HepG2 (cell line): Measurements from ENCODE around the gene OXLD1. TPM values are rescaled to one million over a fixed set of nuclear protein-coding genes. Genes with fewer than 3 reads are reported as not detected.

ENCODE experiments used
- CEBPZ ChIP-seq: IDR thresholded peaks from 2 replicates; pipeline ENCODE4 v1.6.1; 2012; ENCODE audit warnings: low read length, improper control_type of control experiment
- DRAP1 ChIP-seq: IDR thresholded peaks from 2 replicates; pipeline ENCODE4 v1.6.1; 2016; ENCODE audit warnings: missing genetic modification reagents, missing compliant biosample characterization
- ELF1 ChIP-seq: sonication (generic); formaldehyde crosslinking; IDR thresholded peaks from 2 replicates; pipeline ENCODE4 v1.4.0; 2020; ENCODE audit warnings: missing genetic modification reagents
- HNRNPK ChIP-seq: fragments of 200-400 bp; formaldehyde crosslinking; IDR thresholded peaks from 2 replicates; pipeline ENCODE4 v1.6.1; 2018; ENCODE audit warnings: low read length, low read depth, moderate library complexity, mild to moderate bottlenecking; ENCODE audit not compliant: poor library complexity, severe bottlenecking
- IRF2 ChIP-seq: IDR thresholded peaks from 2 replicates; pipeline ENCODE4 v1.6.1; 2018; ENCODE audit warnings: missing genetic modification reagents, missing compliant biosample characterization
- ISL2 ChIP-seq: sonication (generic); formaldehyde crosslinking; IDR thresholded peaks from 2 replicates; pipeline ENCODE4 v1.5.0; 2020; ENCODE audit warnings: missing genetic modification reagents
- PAF1 ChIP-seq: IDR thresholded peaks from 2 replicates; pipeline ENCODE4 v1.6.1; 2016; ENCODE audit warnings: missing genetic modification reagents, missing compliant biosample characterization
- SRSF9 ChIP-seq: fragments of 200-400 bp; formaldehyde crosslinking; IDR thresholded peaks from 2 replicates; pipeline ENCODE4 v1.6.1; 2018; ENCODE audit warnings: borderline replicate concordance, mild to moderate bottlenecking, low read depth, low read length; ENCODE audit not compliant: insufficient read depth, poor library complexity, severe bottlenecking
- TEAD3 ChIP-seq: optimal IDR thresholded peaks from 2 replicates; pipeline ENCODE3; 2016; ENCODE audit warnings: borderline replicate concordance
- ZBTB4 ChIP-seq: sonication (generic); formaldehyde crosslinking; IDR thresholded peaks from 2 replicates; pipeline ENCODE4 v1.4.0; 2020; ENCODE audit warnings: missing genetic modification reagents, mild to moderate bottlenecking, borderline replicate concordance
- ZNF441 ChIP-seq: sonication (generic); formaldehyde crosslinking; IDR thresholded peaks from 2 replicates; pipeline ENCODE4 v1.7.0; 2021; ENCODE audit warnings: missing genetic modification reagents, borderline replicate concordance
- ZNF609 ChIP-seq: sonication (generic); formaldehyde crosslinking; IDR thresholded peaks from 2 replicates; pipeline ENCODE4 v1.4.0; 2020; ENCODE audit warnings: mild to moderate bottlenecking, missing genetic modification reagents, borderline replicate concordance
- ZNF644 ChIP-seq: IDR thresholded peaks from 2 replicates; pipeline ENCODE4 v1.6.1; 2016; ENCODE audit warnings: low read depth
- ZNF691 ChIP-seq: sonication (generic); formaldehyde crosslinking; IDR thresholded peaks from 2 replicates; pipeline ENCODE4 v1.4.0; 2020; ENCODE audit warnings: missing genetic modification reagents, low read depth, mild to moderate bottlenecking, borderline replicate concordance
- ZNF780A ChIP-seq: sonication (generic); formaldehyde crosslinking; IDR thresholded peaks from 2 replicates; pipeline ENCODE4 v1.8.0; 2022; ENCODE audit warnings: mild to moderate bottlenecking, missing genetic modification reagents, moderate library complexity
- polyA plus RNA-seq, 8 experiments: library from polyadenylated mRNA; depleted of rRNA in 3 of 8; stranded (reverse) in 7 of 8; unstranded in 1 of 8; fragments of >200 nt; fragmentation: Illumina TruSeq in 4 of 8; extraction: Trizol in 4 of 8; gene quantifications; 2 replicates each; pipeline versions ENCODE4 v1.2.1 to v1.2.3, GENCODE V29; 2011 to 2016; ENCODE audit warnings: low read depth in 4 of 8, missing spikeins in 1 of 8, mixed read lengths in 1 of 8; ENCODE audit not compliant: insufficient read depth in 1 of 8
- total RNA-seq, 5 experiments: library from RNA; depleted of rRNA; stranded (reverse); fragments of >200 nt; fragmentation: Illumina TruSeq; extraction: Trizol; gene quantifications; 2 replicates each; pipeline ENCODE4 v1.2.3, GENCODE V29; 2016; ENCODE audit warnings: low read depth in 1 of 5

Gene OXLD1
- total and polyA plus RNA-seq, 2 of the 13 experiments (the other 11 are each of a cell fraction or from before 2014, with no cell fraction given) = 27.1 to 37.5 TPM

GRCh38 chr17:81655378-81656117, 10.9 kb downstream of the OXLD1 start (continued):
- TF ChIP-seq SRSF9 (no peak), ZNF609 (0 out of 2 replicates have a peak, but pooled peaks have one; percentile 32), CEBPZ (no peak), IRF2 (CRISPR knock-in tag) (0 out of 2 replicates have a peak, but pooled peaks have one; percentile 18), ZNF780A (CRISPR knock-in tag) (no peak), DRAP1 (0 out of 2 replicates have a peak, but pooled peaks have one; percentile 29), ELF1 (CRISPR knock-in tag) (0 out of 2 replicates have a peak, but pooled peaks have one; percentile 10), ZNF644 (CRISPR knock-in tag) (no peak), ISL2 (CRISPR knock-in tag) (no peak), TEAD3 (CRISPR knock-in tag) (peak; percentile 59), ZNF441 (CRISPR knock-in tag) (peak; percentile 47; the same call in 1 of the 2 replicates), ZBTB4 (CRISPR knock-in tag) (no peak), PAF1 (no peak), HNRNPK (no peak), ZNF691 (CRISPR knock-in tag) (0 out of 2 replicates have a peak, but pooled peaks have one; percentile 57)
